OCI-LY7 (cell line): ENCODE measurements around the gene NES. TPM values are rescaled to one million over a fixed set of nuclear protein-coding genes. Genes with fewer than 3 reads are reported as not detected.

Experiments
- BruUV-seq: library from RNA; stranded (reverse); fragments of 400-500 nt; replicated peaks from 2 replicates; lab custom pipeline; 2021; lab: Mats Ljungman, UMichigan
- CTCF ChIA-PET: fragments of 300-600 bp; sonication (Branson Sonifier 250); formaldehyde crosslinking; loops from one replicate; lab custom pipeline; 2022; ENCODE audit warnings: antibody characterized with exemption; ENCODE audit not compliant: unreplicated experiment; lab: Charles Lee
- POLR2A ChIA-PET: fragments of 300-600 bp; sonication (Branson Sonifier 250); formaldehyde crosslinking; loops from one replicate; lab custom pipeline; 2022; ENCODE audit warnings: antibody characterized with exemption; lab: Charles Lee
- DNase-seq: peaks from one replicate; pipeline ENCODE4 v3.0.0-alpha.2; 2015; ENCODE audit warnings: low spot score
- H2AFZ ChIP-seq: fragments of 200-600 bp; sonication (generic), shearing (Covaris generic); 2 replicates; pipeline ENCODE4 v1.6.1; 2014; ENCODE audit warnings: mild to moderate bottlenecking, antibody characterized with exemption, low read length, moderate library complexity
- H3K27ac ChIP-seq: fragments of 200-600 bp; sonication (generic); 2 replicates; pipeline ENCODE4 v1.5.1; 2014; ENCODE audit warnings: mixed run types, low read depth, mild to moderate bottlenecking, moderate library complexity, low read length, inconsistent platforms; ENCODE audit not compliant: poor library complexity, severe bottlenecking
- H3K36me3 ChIP-seq: fragments of 200-600 bp; sonication (generic); 2 replicates; pipeline ENCODE4 v1.6.1; 2014; ENCODE audit warnings: mild to moderate bottlenecking, antibody characterized with exemption, low read length, moderate library complexity, mixed read lengths; ENCODE audit not compliant: insufficient read depth
- H3K4me1 ChIP-seq: fragments of 200-600 bp; sonication (generic); 2 replicates; pipeline ENCODE4 v1.5.1; 2014; ENCODE audit warnings: mild to moderate bottlenecking, low read length; ENCODE audit not compliant: insufficient read depth, poor library complexity, severe bottlenecking
- H3K4me2 ChIP-seq: fragments of 200-600 bp; sonication (generic); 2 replicates; pipeline ENCODE4 v1.6.1; 2014; ENCODE audit warnings: mild to moderate bottlenecking, low read length
- H3K4me3 ChIP-seq: fragments of 200-600 bp; sonication (generic); 2 replicates; pipeline ENCODE4 v1.5.1; 2014; ENCODE audit warnings: mild to moderate bottlenecking, low read depth, low read length; ENCODE audit not compliant: poor library complexity, severe bottlenecking
- H3K79me2 ChIP-seq: fragments of 200-600 bp; sonication (generic); 2 replicates; pipeline ENCODE4 v1.6.1; 2016; ENCODE audit warnings: low read depth, mild to moderate bottlenecking, low read length, moderate library complexity, mixed read lengths; ENCODE audit not compliant: insufficient read depth
- H3K9me2 ChIP-seq: fragments of 200-600 bp; sonication (generic); 2 replicates; pipeline ENCODE4 v1.6.1; 2016; ENCODE audit warnings: mild to moderate bottlenecking, low read length, mixed read lengths; ENCODE audit not compliant: insufficient read depth
- H3K9me3 ChIP-seq: fragments of 200-600 bp; sonication (generic); 2 replicates; pipeline ENCODE4 v1.6.1; 2014; ENCODE audit warnings: mild to moderate bottlenecking, mixed run types, low read length, mixed read lengths
- H4K20me1 ChIP-seq: fragments of 200-600 bp; sonication (generic); 2 replicates; pipeline ENCODE4 v1.6.1; 2014; ENCODE audit warnings: mild to moderate bottlenecking, antibody characterized with exemption, low read length, moderate library complexity, mixed read lengths; ENCODE audit not compliant: insufficient read depth
- CTCF ChIP-seq: fragments of 200-600 bp; sonication (generic); conservative IDR thresholded peaks from 2 replicates; pipeline ENCODE4 v1.5.1; 2014; ENCODE audit warnings: mild to moderate bottlenecking, antibody characterized with exemption, low read length, moderate library complexity, mixed read lengths
- EZH2phosphoT487 ChIP-seq: fragments of 200-600 bp; sonication (generic); IDR thresholded peaks from 2 replicates; pipeline ENCODE4 v1.6.1; 2018; ENCODE audit warnings: low read depth, borderline replicate concordance, mild to moderate bottlenecking, mixed run types, antibody characterized with exemption, low read length, moderate library complexity, mixed read lengths
- intact Hi-C: fragments of 100-400 bp; cut with micrococcal nuclease; formaldehyde crosslinking; loops from one replicate; pipeline ENCODE4 v1.10.0; 2022; ENCODE audit not compliant: unreplicated experiment
- total RNA-seq, 2 experiments: library from RNA; depleted of rRNA in 1 of 2; stranded (reverse); fragments of >200 nt in 1 of 2; shearing (Covaris generic) in 1 of 2; gene quantifications; 2 replicates each; pipeline ENCODE4 v1.2.3, GENCODE V29; 2014 to 2022

Gene NES
- total RNA-seq, 2 experiments from 2014 or later = not detected

- intact Hi-C loops = loop anchor here (1.0 kb wide), 1 partner anchor 18 kb away; no protein-coding TSS in a partner anchor
- Histone ChIP-seq H3K27ac (no peak overlapping the region), H3K4me3 (peak overlapping the region; percentile 53), H3K4me1 (peaks cover 17% of the 10 kb centered on the region), H2AFZ (no peak overlapping the region; the same call in 1 of the 2 replicates), H3K4me2 (peak overlapping the region; percentile 65), H3K79me2 (no peaks in the 10 kb centered on the region), H3K36me3 (no peaks in the 10 kb centered on the region), H4K20me1 (no peaks in the 10 kb centered on the region), H3K9me2 (no peaks in the 10 kb centered on the region), H3K9me3 (no peaks in the 10 kb centered on the region)
- TF ChIP-seq CTCF (no peak), EZH2phosphoT487 (no peak)
- BruUV-seq = no TSS peak
- CTCF ChIA-PET = interaction anchor here (2.6 kb wide), 1 partner anchor 18 kb away, joined by 19 read pairs; no protein-coding TSS in a partner anchor
- no peak for DNase-seq
- POLR2A ChIA-PET = interaction anchor here (0.6 to 0.7 kb wide), 4 partner anchors 14 to 116 kb away, joined by 3 to 5 read pairs (median 4); no protein-coding TSS in a partner anchor
Observed at GRCh38 chr1:156706657-156707416, 29.6 kb upstream of the NES start.

- no peaks in the 10 kb centered on the region for H3K79me2 ChIP-seq
- intact Hi-C loops = loop anchor here (1.0 kb wide), 1 partner anchor 17 kb away; no protein-coding TSS in a partner anchor
- no peaks in the 10 kb centered on the region for H3K9me3 ChIP-seq
- H3K4me1 ChIP-seq = peaks cover 17% of the 10 kb centered on the region
- TF ChIP-seq CTCF = peak; percentile 95
- no peak for TF ChIP-seq EZH2phosphoT487
- H2AFZ ChIP-seq = no peak overlapping the region; the same call in 1 of the 2 replicates
- peak overlapping the region; percentile 53 for H3K4me3 ChIP-seq
- no peak overlapping the region for H3K27ac ChIP-seq
- BruUV-seq = no TSS peak
- CTCF ChIA-PET = interaction anchor here (2.6 kb wide), 1 partner anchor 17 kb away, joined by 19 read pairs; no protein-coding TSS in a partner anchor
- H3K36me3 ChIP-seq = no peaks in the 10 kb centered on the region
- POLR2A ChIA-PET = interaction anchor here (0.6 kb wide), 1 partner anchor 117 kb away, joined by 3 read pairs; no protein-coding TSS in a partner anchor
- peak; percentile 55 for DNase-seq
- peak overlapping the region; percentile 65 for H3K4me2 ChIP-seq
- no peaks in the 10 kb centered on the region for H4K20me1 ChIP-seq
- H3K9me2 ChIP-seq = no peaks in the 10 kb centered on the region
Observed at GRCh38 chr1:156705918-156706656, 28.9 kb upstream of the NES start.
